ENCODE data around the gene KRTAP4-5.
"Not testable (repeated sequence)": the region's sequence is repeated elsewhere in the genome, so short reads cannot be mapped to it uniquely, and the experiment has no call there.

The KRTAP4-5 gene

GRCh38 chr17:41147531-41148204 lies 2.0 kb downstream of the KRTAP4-5 start:
- DNase-seq (ENCODE audit: low spot score), result no peak

- no peak for DNase-seq (ENCODE audit: low spot score)
Measured at GRCh38 chr17:41145261-41145660, 4.4 kb downstream of the KRTAP4-5 start.

- DNase-seq (ENCODE audit: low spot score), result no peak
Measured at GRCh38 chr17:41144846-41145245, 4.8 kb downstream of the KRTAP4-5 start.

- DNase-seq (ENCODE audit: low spot score), result no peak
Measured at GRCh38 chr17:41141361-41141760, 8.3 kb downstream of the KRTAP4-5 start.

GRCh38 chr17:41140360-41141131 lies 9.1 kb downstream of the KRTAP4-5 start, which contains the start of gene KRTAP4-6:
KRTAP4-6 (minus strand) TSS chr17:41140544; CDS start chr17:41140487, 57 bp downstream.
- peak; percentile 72 for DNase-seq (ENCODE audit: low spot score)

GRCh38 chr17:41139865-41140264 lies 9.8 kb downstream of the KRTAP4-5 start:
- not testable (repeated sequence) for DNase-seq (ENCODE audit: low spot score)

- DNase-seq (ENCODE audit: low spot score), result no peak
Measured at GRCh38 chr17:41133880-41134735, 15.5 kb downstream of the KRTAP4-5 start.

GRCh38 chr17:41131979-41132378 lies 17.6 kb downstream of the KRTAP4-5 start:
- DNase-seq (ENCODE audit: low spot score), result peak; percentile 29

GRCh38 chr17:41127371-41127770 lies 22.3 kb downstream of the KRTAP4-5 start:
- DNase-seq (ENCODE audit: low spot score), result no peak

GRCh38 chr17:41126412-41126811 lies 23.2 kb downstream of the KRTAP4-5 start:
- DNase-seq (ENCODE audit: low spot score), result no peak

- no peak for DNase-seq (ENCODE audit: low spot score)
Measured at GRCh38 chr17:41125064-41125463, 24.6 kb downstream of the KRTAP4-5 start.

GRCh38 chr17:41123991-41124371 lies 25.6 kb downstream of the KRTAP4-5 start, which contains the start of gene KRTAP4-12:
KRTAP4-12 (minus strand) TSS chr17:41124182; CDS start chr17:41124122, 60 bp downstream.
- DNase-seq (ENCODE audit: low spot score), result not testable (repeated sequence)

GRCh38 chr17:41123292-41123990 lies 26.2 kb downstream of the KRTAP4-5 start:
- not testable (repeated sequence) for DNase-seq (ENCODE audit: low spot score)

GRCh38 chr17:41121742-41122141 lies 27.9 kb downstream of the KRTAP4-5 start:
- DNase-seq (ENCODE audit: low spot score), result no peak

GRCh38 chr17:41119696-41120690 lies 29.6 kb downstream of the KRTAP4-5 start:
- not testable (repeated sequence) for DNase-seq (ENCODE audit: low spot score)

- DNase-seq (ENCODE audit: low spot score), result no peak
Measured at GRCh38 chr17:41118721-41119120, 30.9 kb downstream of the KRTAP4-5 start.

GRCh38 chr17:41117846-41118386 lies 31.7 kb downstream of the KRTAP4-5 start, which contains the start of gene KRTAP4-11:
KRTAP4-11 (minus strand) TSS chr17:41118373; CDS start chr17:41118315, 58 bp downstream.
- not testable (repeated sequence) for DNase-seq (ENCODE audit: low spot score)

GRCh38 chr17:41116297-41116696 lies 33.3 kb downstream of the KRTAP4-5 start:
- DNase-seq (ENCODE audit: low spot score), result no peak

- DNase-seq (ENCODE audit: low spot score), result no peak
Measured at GRCh38 chr17:41111151-41111885, 38.3 kb downstream of the KRTAP4-5 start.
